CD4-positive, alpha-beta T cell (primary cell): ENCODE data around the gene NR1I3. TPM values are rescaled to one million over a fixed set of nuclear protein-coding genes. Genes with fewer than 3 reads are reported as not detected.

ENCODE experiments used
- ATAC-seq: fragments of 200-7000 bp; cut with Tn5 transposase; one replicate; pipeline ENCODE4 v1.10.0; 2022; ENCODE audit warnings: mild to moderate bottlenecking; ENCODE audit not compliant: poor library complexity
- CTCF ChIA-PET: fragments of 350-600 bp; sonication (Branson Sonifier 250); formaldehyde crosslinking; loops from one replicate; lab custom pipeline; 2021; ENCODE audit warnings: antibody characterized with exemption, inconsistent platforms; lab: Charles Lee
- POLR2A ChIA-PET: fragments of 350-600 bp; sonication (Branson Sonifier 250); formaldehyde crosslinking; loops from one replicate; lab custom pipeline; 2021; ENCODE audit warnings: antibody characterized with exemption, inconsistent platforms; lab: Charles Lee
- DNase-seq, 14 experiments: peaks; one replicate each; pipeline ENCODE4 v3.0.0-alpha.2; 2013 to 2020; ENCODE audit warnings: mixed read lengths in 2 of 14
- H3K27ac ChIP-seq, 2 donors: one replicate each; pipeline versions ENCODE4 v1.5.1 to v1.7.0; 2013; ENCODE audit warnings: low read length in 2 of 2, low read depth in 1 of 2, mild to moderate bottlenecking in 1 of 2
- H3K27me3 ChIP-seq, 2 experiments: 1 replicate in 1 of 2; 2 replicates in 1 of 2; pipeline versions ENCODE4 v1.6.1 to v1.7.0; 2013; ENCODE audit warnings: low read length in 2 of 2, control low read depth in 1 of 2, mild to moderate bottlenecking in 1 of 2, moderate library complexity in 1 of 2; ENCODE audit not compliant: insufficient read depth in 2 of 2, control insufficient read depth in 1 of 2
- H3K36me3 ChIP-seq: one replicate; pipeline ENCODE4 v1.6.1; 2013; ENCODE audit warnings: low read length, control low read depth; ENCODE audit not compliant: insufficient read depth
- H3K4me1 ChIP-seq: one replicate; pipeline ENCODE4 v1.6.1; 2013; ENCODE audit warnings: low read length, control low read depth; ENCODE audit not compliant: insufficient read depth
- H3K4me3 ChIP-seq: one replicate; pipeline ENCODE4 v1.5.1; 2013; ENCODE audit warnings: mild to moderate bottlenecking, low read length, moderate library complexity
- H3K9me3 ChIP-seq, 2 experiments: 1 replicate in 1 of 2; 2 replicates in 1 of 2; pipeline versions ENCODE4 v1.6.1 to v1.7.0; 2013; ENCODE audit warnings: low read length in 2 of 2, mild to moderate bottlenecking in 2 of 2, control low read depth in 1 of 2, moderate library complexity in 1 of 2; ENCODE audit not compliant: control insufficient read depth in 1 of 2, insufficient read depth in 1 of 2
- H3K27ac Mint-ChIP-seq: one replicate; pipeline ENCODE4 v1.8.0; 2020; ENCODE audit warnings: mixed read lengths
- H3K27me3 Mint-ChIP-seq: one replicate; pipeline ENCODE4 v1.8.0; 2021; ENCODE audit warnings: mixed read lengths
- H3K36me3 Mint-ChIP-seq: one replicate; pipeline ENCODE4 v1.8.0; 2021; ENCODE audit warnings: low read depth, mixed read lengths
- H3K4me1 Mint-ChIP-seq: one replicate; pipeline ENCODE4 v1.8.0; 2021; ENCODE audit warnings: low read depth, mixed read lengths
- H3K4me3 Mint-ChIP-seq: one replicate; pipeline ENCODE4 v1.8.0; 2020; ENCODE audit warnings: mild to moderate bottlenecking, mixed read lengths
- H3K9me3 Mint-ChIP-seq: one replicate; pipeline ENCODE4 v1.8.0; 2020; ENCODE audit warnings: mixed read lengths
- intact Hi-C, 2 experiments: fragments of 100-400 bp; cut with DNase I in 1 of 2; cut with micrococcal nuclease in 1 of 2; formaldehyde crosslinking; loops; one replicate each; pipeline versions ENCODE4 v1.15.1 to v1.9.0; 2023 to 2025; cut with DNase I, micrococcal nuclease
- total RNA-seq, 174 experiments: library from RNA in 2 of 174; stranded (reverse) in 2 of 174; gene quantifications; one replicate each; pipeline ENCODE4 v1.2.3 and lab custom pipeline; 2021 to 2026
- TF ChIP-seq, protein P1 (sequence below): fragments of 200-600 bp; IDR thresholded peaks from one replicate; pipeline ENCODE4 v1.8.0; 2022; ENCODE audit warnings: antibody characterized with exemption, mild to moderate bottlenecking

NR1I3 gene
- total RNA-seq, 2 experiments from 2014 or later, result not detected

DNA sequence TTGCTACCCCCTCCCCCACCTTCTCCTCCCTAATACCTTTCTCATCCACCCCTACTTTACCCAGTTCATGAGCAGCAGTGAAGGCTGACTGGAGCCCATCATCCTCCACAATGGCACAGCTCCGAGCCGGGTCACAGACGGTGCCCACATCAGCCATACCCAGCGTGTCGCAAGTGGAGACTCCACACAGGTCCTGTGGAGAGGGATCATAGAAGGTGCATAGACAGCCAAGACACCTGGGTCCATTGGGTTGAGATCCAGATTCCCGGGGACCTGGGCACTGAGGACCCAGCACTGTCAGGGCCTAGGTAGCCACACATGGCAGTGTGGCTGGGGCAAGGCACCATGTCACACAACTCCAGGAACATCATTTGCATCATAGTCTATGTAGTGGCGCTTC lies 41.9 kb downstream of the NR1I3 start:
- ATAC-seq, result no peak
- peak in 1 of 14 experiments; percentile 6 for DNase-seq
- H3K4me3 Mint-ChIP-seq, result no peak overlapping the region
- intact Hi-C loops, result no loop called here
- no peaks in the 10 kb centered on the region for H3K27me3 Mint-ChIP-seq
- H3K36me3 Mint-ChIP-seq, result no peaks in the 10 kb centered on the region
- Histone ChIP-seq H3K9me3 (no peaks in the 10 kb centered on the region), H3K36me3 (no peaks in the 10 kb centered on the region), H3K4me1 (peaks cover 67% of the 10 kb centered on the region), H3K27me3 (no peaks in the 10 kb centered on the region), H3K27ac (no peak overlapping the region), H3K4me3 (no peak overlapping the region)
- no peaks in the 10 kb centered on the region for H3K9me3 Mint-ChIP-seq
- H3K4me1 Mint-ChIP-seq, result peaks cover 37% of the 10 kb centered on the region
- ChIA-PET CTCF (interaction anchor here (0.5 kb wide), 1 partner anchor 98 kb away, joined by 3 read pairs; no protein-coding TSS in a partner anchor), POLR2A (interaction anchor here (1.4 to 2.4 kb wide), 2 partner anchors 11 to 29 kb away, joined by 3 to 5 read pairs; partner anchors contain the start of gene TOMM40L)
- TF ChIP-seq, protein P1, sequence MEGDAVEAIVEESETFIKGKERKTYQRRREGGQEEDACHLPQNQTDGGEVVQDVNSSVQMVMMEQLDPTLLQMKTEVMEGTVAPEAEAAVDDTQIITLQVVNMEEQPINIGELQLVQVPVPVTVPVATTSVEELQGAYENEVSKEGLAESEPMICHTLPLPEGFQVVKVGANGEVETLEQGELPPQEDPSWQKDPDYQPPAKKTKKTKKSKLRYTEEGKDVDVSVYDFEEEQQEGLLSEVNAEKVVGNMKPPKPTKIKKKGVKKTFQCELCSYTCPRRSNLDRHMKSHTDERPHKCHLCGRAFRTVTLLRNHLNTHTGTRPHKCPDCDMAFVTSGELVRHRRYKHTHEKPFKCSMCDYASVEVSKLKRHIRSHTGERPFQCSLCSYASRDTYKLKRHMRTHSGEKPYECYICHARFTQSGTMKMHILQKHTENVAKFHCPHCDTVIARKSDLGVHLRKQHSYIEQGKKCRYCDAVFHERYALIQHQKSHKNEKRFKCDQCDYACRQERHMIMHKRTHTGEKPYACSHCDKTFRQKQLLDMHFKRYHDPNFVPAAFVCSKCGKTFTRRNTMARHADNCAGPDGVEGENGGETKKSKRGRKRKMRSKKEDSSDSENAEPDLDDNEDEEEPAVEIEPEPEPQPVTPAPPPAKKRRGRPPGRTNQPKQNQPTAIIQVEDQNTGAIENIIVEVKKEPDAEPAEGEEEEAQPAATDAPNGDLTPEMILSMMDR, result no peak
- no peak overlapping the region for H3K27ac Mint-ChIP-seq

DNA sequence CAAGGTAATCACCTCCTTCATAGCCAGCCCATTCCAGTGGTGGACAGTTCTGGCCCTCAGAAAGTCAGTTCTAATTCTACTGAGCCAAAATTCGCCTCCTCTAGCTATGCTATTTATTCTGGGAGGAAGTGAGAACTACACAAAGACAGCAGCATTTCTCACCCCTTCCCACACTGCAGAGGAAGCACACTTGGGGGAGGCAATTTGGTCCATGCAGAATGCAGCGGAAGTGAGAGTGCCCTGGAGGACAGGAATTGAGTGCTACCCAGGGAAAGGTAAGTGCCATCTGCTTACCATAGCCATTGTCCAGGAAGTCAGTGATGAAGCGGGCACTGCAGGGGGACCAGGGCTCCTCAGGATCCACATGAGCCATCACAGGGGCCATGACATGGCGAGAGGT lies 42.8 kb downstream of the NR1I3 start:
- Mint-ChIP-seq H3K36me3 (no peaks in the 10 kb centered on the region), H3K4me1 (peaks cover 36% of the 10 kb centered on the region), H3K27me3 (no peaks in the 10 kb centered on the region), H3K27ac (peak overlapping the region; percentile 49), H3K4me3 (no peak overlapping the region), H3K9me3 (no peaks in the 10 kb centered on the region)
- Histone ChIP-seq H3K9me3 (no peaks in the 10 kb centered on the region), H3K36me3 (no peaks in the 10 kb centered on the region), H3K27ac (no peak overlapping the region), H3K4me1 (peaks cover 64% of the 10 kb centered on the region), H3K27me3 (no peaks in the 10 kb centered on the region), H3K4me3 (no peak overlapping the region)
- ChIA-PET POLR2A (interaction anchor here (1.5 to 4.1 kb wide), 3 partner anchors 10 to 29 kb away, joined by 5 to 22 read pairs (median 5); partner anchors contain the start of gene PPOX), CTCF (interaction anchor here (1.1 kb wide), 1 partner anchor 29 kb away, joined by 3 read pairs; the partner anchor contains the start of gene PPOX)
- ATAC-seq (no peak), DNase-seq (peak in 3 of 14 experiments; percentile 30 to 55 (median 30))
- TF ChIP-seq, protein P1, result no peak
- intact Hi-C loops, result no loop called here

DNA sequence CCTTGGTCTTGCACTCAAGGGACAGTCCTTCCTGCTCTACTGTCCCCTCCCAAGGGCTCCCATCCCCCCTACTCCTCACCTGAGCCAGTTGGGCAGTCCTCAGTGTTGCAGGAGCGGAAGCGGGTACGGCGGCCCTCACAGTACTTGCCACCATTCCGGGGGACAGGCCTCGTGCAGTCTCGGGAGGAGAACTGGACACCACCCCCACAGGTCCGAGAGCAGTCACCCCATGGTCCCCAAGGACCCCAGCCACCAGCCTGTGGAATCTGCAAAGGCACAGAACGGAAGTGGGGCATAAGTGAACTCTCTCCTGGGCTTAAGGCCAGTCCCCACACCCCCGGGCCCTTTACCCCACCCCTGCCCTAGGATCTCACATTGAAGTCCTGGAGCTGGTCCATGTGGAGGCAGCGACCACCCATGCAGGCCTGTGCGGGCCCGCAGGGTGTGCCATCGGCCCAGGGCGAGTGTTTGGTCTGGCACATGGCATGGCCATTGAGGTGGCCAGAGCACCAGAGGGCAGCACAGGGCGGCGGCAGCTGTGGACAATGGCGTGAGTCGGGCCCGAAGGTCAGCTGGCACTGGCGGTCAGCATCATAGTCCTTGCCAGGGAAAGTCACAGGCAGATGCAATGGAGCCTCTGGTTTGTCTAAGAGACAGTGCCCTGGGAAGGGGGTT lies 44.3 kb downstream of the NR1I3 start:
- DNase-seq (no peak), ATAC-seq (no peak)
- POLR2A ChIA-PET, result interaction anchor here (1.0 to 4.1 kb wide), 5 partner anchors 9 to 32 kb away, joined by 3 to 22 read pairs (median 5); partner anchors contain the start of genes NDUFS2, PPOX and TOMM40L
- Mint-ChIP-seq H3K4me3 (no peak overlapping the region), H3K36me3 (no peaks in the 10 kb centered on the region), H3K27me3 (no peaks in the 10 kb centered on the region), H3K27ac (no peak overlapping the region), H3K9me3 (no peaks in the 10 kb centered on the region), H3K4me1 (peaks cover 38% of the 10 kb centered on the region)
- Histone ChIP-seq H3K27ac (no peak overlapping the region), H3K27me3 (no peaks in the 10 kb centered on the region), H3K36me3 (no peaks in the 10 kb centered on the region), H3K4me1 (peaks cover 62% of the 10 kb centered on the region), H3K4me3 (no peak overlapping the region), H3K9me3 (no peaks in the 10 kb centered on the region)
- intact Hi-C loops, result loop anchor here in 1 of 2 experiments (2.0 to 5.0 kb wide), 2 partner anchors 31 to 189 kb away; no protein-coding TSS in a partner anchor
- TF ChIP-seq, protein P1, result no peak
- CTCF ChIA-PET, result interaction anchor here (1.1 to 1.9 kb wide), 3 partner anchors 8 to 27 kb away, joined by 3 to 7 read pairs (median 3); partner anchors contain the start of genes NDUFS2 and PPOX
